Cardiac muscle cell (in vitro differentiated cells and primary cell): ENCODE data around the gene SCGB1C1. TPM values are rescaled to one million over a fixed set of nuclear protein-coding genes. Genes with fewer than 3 reads are reported as not detected.

Source experiments
- DNase-seq, 2 donors: peaks; one replicate each; pipeline versions ENCODE4 v3.0.0 to v3.0.0-alpha.2; 2010 to 2017; ENCODE audit warnings: low read depth in 1 of 2, low spot score in 1 of 2
- H3K27ac ChIP-seq: fragments of 200-600 bp; sonication (generic); 2 replicates; pipeline ENCODE4 v1.5.1; 2016
- H3K27me3 ChIP-seq: fragments of 200-600 bp; sonication (generic); 2 replicates; pipeline ENCODE4 v1.6.0; 2016; ENCODE audit warnings: control low read depth
- H3K36me3 ChIP-seq: fragments of 200-600 bp; sonication (generic); 2 replicates; pipeline ENCODE4 v1.5.1; 2016; ENCODE audit warnings: control low read depth
- H3K4me1 ChIP-seq: fragments of 200-600 bp; sonication (generic); 2 replicates; pipeline ENCODE4 v1.8.1; 2017; ENCODE audit warnings: low read depth, mild to moderate bottlenecking, mixed run types
- H3K4me3 ChIP-seq: fragments of 200-600 bp; sonication (generic); 2 replicates; pipeline ENCODE4 v1.5.1; 2016; ENCODE audit warnings: mild to moderate bottlenecking
- H3K9me3 ChIP-seq: fragments of 200-600 bp; sonication (generic); 2 replicates; pipeline ENCODE4 v1.5.1; 2017; ENCODE audit warnings: low read depth, mild to moderate bottlenecking, control low read depth
- CTCF ChIP-seq: IDR thresholded peaks from 2 replicates; pipeline ENCODE4 v1.5.1; 2012; ENCODE audit warnings: low read depth, mild to moderate bottlenecking, low read length
- polyA plus RNA-seq: library from polyadenylated mRNA; unstranded; fragments of >200 nt; fragmentation: Nextera tagmentation; extraction: Ambion mirVana; gene quantifications from 2 replicates; pipeline ENCODE4 v1.2.1, GENCODE V29; 2016
- total RNA-seq: library from RNA; depleted of rRNA; stranded (reverse); fragments of >200 nt; gene quantifications from 2 replicates; pipeline ENCODE4 v1.2.3, GENCODE V29; 2016

Gene SCGB1C1
- total and polyA plus RNA-seq, 2 experiments from 2014 or later = not detected

GRCh38 chr11:200224-201003, 7.5 kb downstream of the SCGB1C1 start:
- Histone ChIP-seq H3K4me1 (no peaks in the 10 kb centered on the region), H3K27me3 (no peaks in the 10 kb centered on the region), H3K27ac (no peak overlapping the region), H3K9me3 (no peaks in the 10 kb centered on the region), H3K4me3 (no peak overlapping the region), H3K36me3 (no peaks in the 10 kb centered on the region)
- DNase-seq = no peak
- TF ChIP-seq CTCF = no peak

DNA sequence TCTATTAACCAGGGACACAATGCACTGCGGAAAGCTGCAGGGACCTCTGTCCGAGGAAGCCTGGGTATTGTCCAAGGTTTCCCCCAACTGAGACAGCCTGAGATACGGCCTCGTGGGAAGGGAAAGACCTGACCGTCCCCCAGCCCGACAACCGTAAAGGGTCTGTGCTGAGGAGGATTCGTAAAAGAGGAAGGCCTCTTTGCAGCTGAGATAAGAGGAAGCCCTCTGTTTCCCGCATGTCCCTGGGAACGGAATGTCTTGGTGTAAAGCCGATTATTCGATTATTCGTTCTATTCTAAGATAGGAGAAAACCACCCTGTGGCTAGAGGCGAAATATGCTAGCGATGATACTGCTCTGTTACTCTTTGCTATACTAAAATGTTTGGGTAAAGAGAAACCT, 9.1 kb downstream of the SCGB1C1 start:
- H3K4me3 ChIP-seq = no peak overlapping the region
- H3K36me3 ChIP-seq = no peaks in the 10 kb centered on the region
- H3K27ac ChIP-seq = no peak overlapping the region
- no peak for TF ChIP-seq CTCF
- DNase-seq = peak in 1 of 2 donors; percentile 27
- H3K27me3 ChIP-seq = no peaks in the 10 kb centered on the region
- H3K9me3 ChIP-seq = no peaks in the 10 kb centered on the region
- H3K4me1 ChIP-seq = no peaks in the 10 kb centered on the region

- Histone ChIP-seq H3K9me3 (no peaks in the 10 kb centered on the region), H3K4me3 (no peak overlapping the region), H3K4me1 (no peaks in the 10 kb centered on the region), H3K27ac (no peak overlapping the region), H3K36me3 (no peaks in the 10 kb centered on the region), H3K27me3 (no peaks in the 10 kb centered on the region)
- TF ChIP-seq CTCF = no peak
- no peak for DNase-seq
These were observed 9.6 kb downstream of the SCGB1C1 start for GRCh38 chr11:202490-202889.

DNA sequence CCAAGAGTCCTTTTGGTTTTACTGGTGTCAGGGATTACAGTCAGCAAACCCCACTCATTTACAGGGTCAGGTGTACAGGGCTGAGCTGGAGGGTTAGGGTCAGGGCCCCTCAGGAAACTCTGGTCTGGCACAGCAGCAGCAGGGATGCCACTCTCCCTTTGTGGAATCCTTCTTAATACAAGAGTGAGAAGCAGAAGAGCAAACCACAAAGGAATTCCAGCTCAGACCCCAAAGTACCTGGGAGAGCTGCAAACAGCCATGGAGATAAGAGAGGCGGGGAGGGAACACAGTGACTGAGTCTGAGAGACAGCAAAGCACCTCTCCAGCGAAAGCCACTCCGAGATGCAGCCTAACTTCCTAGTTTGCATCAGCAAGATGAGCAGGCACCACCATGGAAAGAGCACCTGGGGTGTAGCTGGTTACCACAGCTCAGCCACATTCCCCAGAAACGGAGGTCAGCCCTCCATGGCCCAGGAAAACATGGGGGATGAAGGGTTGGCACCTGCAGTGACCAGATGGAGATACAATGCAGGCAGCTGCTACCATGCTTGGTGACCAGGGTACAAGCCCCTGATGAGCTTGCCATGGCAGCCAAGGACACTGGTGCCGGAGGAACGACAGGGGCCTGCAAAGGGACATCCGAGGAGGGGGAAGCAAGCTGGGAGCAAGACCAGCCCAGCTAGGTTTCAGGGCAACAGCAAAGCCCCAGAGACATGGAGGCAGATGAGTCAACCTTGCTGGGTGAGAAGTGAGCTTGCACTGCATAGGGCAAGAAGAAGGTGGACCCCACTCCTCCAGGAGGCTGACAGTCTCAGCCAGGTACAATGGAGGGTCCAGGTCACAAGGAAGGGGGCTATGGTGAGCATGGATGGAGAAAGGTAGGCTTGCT, 10.4 kb downstream of the SCGB1C1 start:
- H3K9me3 ChIP-seq = no peaks in the 10 kb centered on the region
- DNase-seq = no peak
- no peak overlapping the region for H3K27ac ChIP-seq
- H3K4me3 ChIP-seq = no peak overlapping the region
- TF ChIP-seq CTCF = no peak
- H3K27me3 ChIP-seq = no peaks in the 10 kb centered on the region
- no peaks in the 10 kb centered on the region for H3K36me3 ChIP-seq
- no peaks in the 10 kb centered on the region for H3K4me1 ChIP-seq

DNA sequence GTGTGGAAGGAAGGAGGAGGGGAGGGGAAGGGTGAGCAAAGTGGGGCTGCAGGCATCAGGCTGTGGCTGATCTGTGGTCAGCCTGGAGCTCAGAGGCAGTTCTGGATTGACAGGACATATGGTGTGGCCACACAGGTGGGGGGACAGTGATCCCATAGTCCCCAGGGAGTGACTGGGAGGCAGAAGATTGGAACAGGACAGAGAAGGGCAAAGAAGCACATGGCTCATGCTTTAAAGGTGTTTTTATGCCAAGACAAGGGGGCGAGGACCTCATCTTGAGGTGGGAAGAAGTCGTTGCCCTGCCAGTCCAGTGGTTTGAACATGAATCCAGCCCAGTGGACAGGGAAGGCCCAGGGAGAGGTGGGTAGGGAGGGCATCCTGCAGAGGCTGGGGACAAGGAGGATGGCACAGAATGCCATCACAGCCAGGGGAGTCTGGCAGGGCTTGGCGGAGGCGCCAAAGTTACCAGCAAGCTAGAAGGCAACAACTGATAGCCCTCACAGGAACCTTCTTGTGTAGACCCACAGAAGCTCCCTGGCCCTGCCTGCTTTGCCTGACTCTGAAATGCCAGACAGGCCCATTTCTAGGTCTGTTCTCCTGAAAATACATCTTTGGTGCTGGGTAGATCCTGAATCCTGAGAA, 11.2 kb downstream of the SCGB1C1 start:
- no peak for TF ChIP-seq CTCF
- H3K4me1 ChIP-seq = no peaks in the 10 kb centered on the region
- H3K4me3 ChIP-seq = no peak overlapping the region
- H3K27ac ChIP-seq = no peak overlapping the region
- DNase-seq = no peak
- no peaks in the 10 kb centered on the region for H3K36me3 ChIP-seq
- no peaks in the 10 kb centered on the region for H3K27me3 ChIP-seq
- H3K9me3 ChIP-seq = no peaks in the 10 kb centered on the region
